HG03521 (cell line): ENCODE results near the gene SASH1.
A peak's percentile ranks its signal among the peaks of the same experiment; 100 is the strongest.

ENCODE experiments used
- ATAC-seq: cut with Tn5 transposase; IDR thresholded peaks from one replicate; pipeline ENCODE4 v1.9.1; 2021; ENCODE audit warnings: mild to moderate bottlenecking, moderate library complexity; ENCODE audit not compliant: unreplicated experiment

Gene SASH1

GRCh38 chr6:148516617-148517016, 174.0 kb downstream of the SASH1 start:
- no peak for ATAC-seq

DNA sequence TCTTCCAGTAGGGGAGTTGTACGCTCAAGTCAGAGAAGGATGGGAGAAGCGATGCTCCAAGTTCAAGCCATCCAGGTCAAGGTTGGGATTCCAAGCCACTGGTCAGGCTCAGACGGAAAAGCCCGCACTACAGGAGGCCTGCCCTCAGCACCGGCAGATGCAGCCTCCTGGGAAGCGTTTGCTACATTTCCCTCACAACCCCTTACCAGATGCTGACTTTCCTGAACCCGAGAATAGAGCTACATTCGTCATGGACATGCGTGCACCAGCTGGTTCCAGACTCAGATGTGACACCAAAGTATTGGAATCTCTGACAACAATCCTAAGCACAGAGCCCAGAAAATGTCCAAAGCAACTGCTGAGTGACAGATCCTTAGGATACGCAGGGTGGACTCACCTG, 174.8 kb downstream of the SASH1 start:
- no peak for ATAC-seq

DNA sequence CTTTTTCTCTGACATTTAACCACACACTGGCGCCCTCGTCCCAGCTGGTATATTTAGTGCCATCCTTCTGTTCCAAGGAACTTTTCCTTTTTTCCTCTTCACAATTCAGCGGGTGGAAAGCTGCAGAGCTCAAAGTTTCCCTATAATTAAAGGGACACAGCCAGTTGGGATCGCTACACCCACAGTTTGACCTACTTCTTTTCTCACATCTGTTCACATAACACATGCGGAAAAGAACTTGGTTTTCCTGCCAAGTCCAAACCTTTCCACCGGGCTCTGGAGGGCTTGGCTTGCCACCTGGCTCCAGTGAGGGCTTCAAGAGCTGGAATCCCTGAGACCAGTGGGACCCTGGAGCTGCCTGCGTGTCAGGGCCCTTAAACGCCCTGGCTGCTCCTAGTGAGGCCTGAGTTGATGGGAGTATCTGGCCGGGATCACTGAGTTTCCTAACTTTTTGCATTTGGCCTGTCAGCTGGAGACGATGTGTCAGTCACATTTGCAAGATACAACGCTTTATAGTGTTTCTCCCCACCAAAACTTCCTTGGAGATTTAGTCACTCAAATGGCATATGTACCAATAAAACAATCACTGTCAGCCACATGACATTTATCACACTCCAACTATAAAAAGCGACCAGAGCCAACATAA, 176.0 kb downstream of the SASH1 start:
- no peak for ATAC-seq

GRCh38 chr6:148520109-148520841, 177.6 kb downstream of the SASH1 start:
- ATAC-seq: peak; percentile 93

- ATAC-seq: no peak
These were observed 178.5 kb downstream of the SASH1 start for GRCh38 chr6:148521158-148521557.

DNA sequence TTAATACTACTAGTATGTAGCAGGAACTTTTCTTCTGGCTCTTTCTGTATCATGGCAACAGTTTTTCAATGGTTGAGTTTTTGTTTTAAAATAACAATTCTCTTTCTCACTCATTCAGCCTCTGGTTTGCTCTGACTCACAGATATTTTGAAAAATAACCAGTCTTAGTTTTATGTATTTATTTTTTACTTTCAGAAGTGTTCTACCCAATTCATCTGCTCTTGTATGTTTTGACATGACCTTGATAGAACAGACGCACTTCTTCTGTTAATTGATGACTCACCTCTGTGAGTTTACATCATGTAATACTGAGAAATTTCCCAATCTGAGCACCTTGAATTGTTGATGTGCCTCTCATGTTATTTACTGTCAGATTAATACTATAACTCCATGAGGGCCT, 178.9 kb downstream of the SASH1 start:
- no peak for ATAC-seq

GRCh38 chr6:148523048-148523447, 180.4 kb downstream of the SASH1 start:
- ATAC-seq: no peak

DNA sequence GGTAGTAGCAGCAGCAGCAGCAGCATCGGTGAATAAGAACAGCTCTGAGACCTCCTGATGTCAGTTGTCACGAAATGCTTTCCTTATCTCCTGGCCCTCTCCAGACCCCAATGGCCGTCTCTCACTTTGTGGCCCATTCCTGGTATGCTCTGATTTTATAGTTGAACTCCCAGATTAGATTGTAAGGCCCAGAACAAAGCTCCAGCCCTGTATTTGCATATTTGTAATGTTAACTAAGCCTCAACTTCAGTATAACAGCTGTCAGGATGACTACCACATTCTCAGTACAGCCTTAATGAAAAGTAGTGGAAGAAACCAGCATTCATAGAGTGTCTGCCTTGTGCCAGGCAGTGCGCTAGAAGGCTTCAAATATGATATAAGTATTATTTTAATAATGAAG, 180.9 kb downstream of the SASH1 start:
- no peak for ATAC-seq

DNA sequence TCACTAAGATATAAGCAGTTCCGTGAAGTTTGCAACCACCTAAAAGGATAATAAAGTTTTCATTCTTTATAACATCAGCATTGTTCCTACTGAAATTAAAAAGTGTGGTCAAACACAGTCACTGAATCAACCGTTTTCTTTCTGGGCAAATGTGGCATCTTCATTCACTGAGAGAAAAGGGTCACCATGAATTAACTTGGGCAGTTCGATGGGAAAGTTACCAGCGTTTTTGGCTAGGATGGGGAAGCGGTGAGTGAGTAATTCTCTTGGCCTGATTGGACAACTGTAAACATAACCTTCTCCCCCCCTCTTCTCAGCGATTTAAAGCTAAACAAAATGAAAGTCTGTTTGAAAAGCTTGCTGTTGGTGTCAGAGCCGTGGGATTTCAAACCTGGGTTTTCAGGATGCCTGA, 181.8 kb downstream of the SASH1 start:
- no peak for ATAC-seq

DNA sequence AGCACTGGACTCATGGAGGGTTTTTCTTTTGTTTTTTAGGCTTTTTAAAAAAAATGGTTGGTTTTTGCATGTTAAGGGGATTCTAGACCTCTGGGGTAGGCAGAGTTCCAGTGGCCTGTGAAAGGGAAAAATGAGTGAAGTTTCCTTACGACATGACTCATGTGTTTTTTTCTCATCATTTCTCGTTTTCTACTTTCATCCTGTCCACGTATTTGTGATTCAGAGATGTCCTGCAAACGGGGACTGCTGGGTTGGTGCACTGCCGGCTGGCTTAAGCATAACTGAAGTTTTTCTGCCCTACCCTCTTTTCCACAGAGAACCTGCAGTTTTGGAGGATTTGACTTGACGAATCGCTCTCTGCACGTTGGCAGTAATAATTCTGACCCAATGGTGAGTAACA, 182.3 kb downstream of the SASH1 start:
- no peak for ATAC-seq

- no peak for ATAC-seq
These were observed 182.8 kb downstream of the SASH1 start for GRCh38 chr6:148525453-148525852.

GRCh38 chr6:148526145-148526544, 183.5 kb downstream of the SASH1 start:
- ATAC-seq: no peak

DNA sequence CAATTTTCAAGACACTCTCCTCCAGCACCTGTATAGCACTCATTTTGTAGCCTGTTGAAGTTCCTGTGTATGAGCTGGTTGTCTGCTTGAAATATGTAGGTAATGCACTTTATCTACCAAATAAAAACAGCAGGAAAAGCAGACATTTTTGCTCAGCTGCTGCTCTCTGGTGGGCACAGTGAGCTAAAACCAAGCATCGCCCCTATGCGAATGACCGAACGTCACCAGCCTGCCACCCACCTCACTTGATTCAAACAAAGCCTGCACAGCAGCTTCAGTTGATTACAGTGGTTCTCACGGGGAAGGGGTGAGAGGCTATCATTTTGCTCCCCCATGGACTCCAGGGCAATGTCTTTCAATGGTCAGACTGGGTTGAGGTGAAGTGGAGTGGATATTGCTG, 185.7 kb downstream of the SASH1 start:
- no peak for ATAC-seq

DNA sequence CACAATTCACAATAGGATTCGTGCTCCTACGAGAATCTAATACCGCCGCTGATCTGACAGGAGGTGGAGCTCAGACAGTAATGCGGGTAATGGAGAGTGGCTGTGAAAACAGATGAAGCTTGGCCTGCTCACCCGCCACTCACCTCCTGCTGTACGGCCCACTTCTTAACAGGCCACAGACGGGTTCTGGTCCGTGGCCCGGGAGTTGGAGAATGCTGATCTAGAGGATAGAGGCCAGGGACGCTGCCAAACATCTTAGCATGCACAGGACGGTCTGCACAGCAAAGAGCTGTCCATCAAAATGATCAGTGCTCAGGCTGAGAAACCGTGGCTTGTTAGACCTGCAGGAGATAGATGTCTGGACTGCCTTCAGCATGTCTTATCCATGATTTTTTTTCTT, 186.4 kb downstream of the SASH1 start:
- no peak for ATAC-seq

DNA sequence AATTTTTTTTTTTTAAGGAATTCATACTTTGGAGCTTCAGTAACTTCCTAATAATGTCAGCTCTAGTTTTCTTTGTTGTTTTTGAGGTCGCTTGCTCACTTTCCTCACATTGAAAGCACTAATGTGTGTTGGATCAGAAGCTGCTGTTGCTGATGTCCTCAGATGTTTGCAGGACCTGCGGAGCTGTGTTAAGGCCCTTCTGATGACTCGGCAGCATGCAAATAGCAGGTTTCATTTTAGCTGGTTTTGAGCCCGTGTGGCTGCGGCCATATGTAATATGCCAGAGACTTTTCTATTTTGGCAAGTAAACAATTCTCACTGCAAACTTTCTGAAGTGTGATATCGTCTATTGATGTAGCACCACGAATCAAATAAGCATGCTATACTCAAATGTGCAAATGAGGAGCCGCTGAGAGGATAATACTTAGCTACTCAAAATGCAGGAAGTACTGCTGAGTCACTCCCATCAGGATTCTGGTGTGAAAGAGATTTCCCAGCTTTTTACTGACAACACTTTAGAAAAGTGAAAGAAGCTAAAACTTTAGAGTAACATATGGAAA, 187.8 kb downstream of the SASH1 start:
- peak; percentile 68 for ATAC-seq

- no peak for ATAC-seq
These were observed 188.3 kb downstream of the SASH1 start for GRCh38 chr6:148530976-148531375.

DNA sequence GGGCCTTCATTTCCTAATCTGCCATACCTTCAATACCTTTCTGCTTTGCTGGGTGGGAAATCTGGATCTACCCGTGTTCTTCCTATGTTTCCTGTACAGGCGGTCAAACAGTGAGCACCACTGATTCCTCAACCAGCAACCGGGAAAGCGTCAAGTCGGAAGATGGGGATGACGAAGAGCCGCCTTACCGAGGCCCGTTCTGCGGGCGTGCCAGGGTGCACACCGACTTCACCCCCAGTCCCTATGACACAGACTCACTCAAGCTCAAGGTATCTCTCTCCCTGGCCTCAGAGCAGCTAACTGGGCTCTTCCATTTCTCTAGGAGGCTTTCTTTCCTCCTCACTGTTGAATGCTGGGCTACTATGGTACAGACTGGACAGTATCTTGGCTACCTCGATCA, 190.1 kb downstream of the SASH1 start:
- no peak for ATAC-seq

DNA sequence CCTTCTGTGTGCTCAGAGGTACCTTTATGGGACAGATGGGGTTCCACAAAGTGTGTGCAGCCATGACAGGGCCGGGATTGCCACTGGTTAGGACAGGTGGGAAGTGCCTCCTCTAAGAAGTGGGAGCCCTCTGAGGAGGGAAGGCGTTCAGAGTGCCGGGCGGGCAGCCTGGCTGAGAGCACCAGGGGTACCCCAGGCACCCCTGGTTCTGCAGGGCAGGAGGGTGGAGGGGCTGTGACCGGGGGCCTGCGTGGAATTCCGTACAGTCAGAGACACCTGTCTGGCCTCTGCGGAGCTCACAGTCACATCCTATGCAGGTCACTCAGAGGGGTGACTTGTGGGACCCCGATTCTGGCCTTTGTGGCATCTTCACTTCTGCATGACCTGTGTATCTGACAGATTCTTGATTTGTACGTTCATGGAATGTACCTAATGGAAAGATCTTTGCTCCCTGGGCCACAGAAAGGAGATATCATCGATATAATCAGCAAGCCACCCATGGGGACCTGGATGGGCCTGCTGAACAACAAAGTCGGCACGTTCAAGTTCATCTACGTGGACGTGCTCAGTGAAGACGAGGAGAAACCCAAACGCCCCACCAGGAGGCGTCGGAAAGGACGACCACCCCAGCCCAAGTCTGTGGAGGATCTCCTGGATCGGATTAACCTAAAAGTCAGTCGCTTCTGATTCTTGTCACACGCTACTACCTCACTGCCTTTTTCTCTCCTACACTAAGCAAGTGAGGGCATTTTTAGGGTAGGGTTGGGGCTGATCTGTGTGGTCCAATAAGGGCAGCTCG, 190.9 kb downstream of the SASH1 start:
- no peak for ATAC-seq

DNA sequence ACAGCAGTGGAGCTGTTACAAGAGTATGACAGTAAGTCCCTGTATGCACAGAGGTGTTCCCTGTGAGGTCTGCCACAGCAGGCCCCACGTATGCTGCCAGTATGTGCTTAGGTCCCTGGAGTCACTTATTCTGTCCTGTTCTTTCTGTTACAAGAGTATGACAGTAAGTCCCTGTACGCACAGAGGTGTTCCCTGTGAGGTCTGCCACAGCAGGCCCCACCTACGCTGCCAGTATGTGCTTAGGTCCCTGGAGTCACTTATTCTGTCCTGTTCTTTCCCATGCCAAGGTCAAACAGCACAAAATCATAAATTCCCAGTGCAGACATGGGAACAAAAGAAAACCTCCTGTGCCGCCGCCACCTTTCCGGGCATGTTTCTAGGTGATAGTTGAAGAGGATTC, 192.2 kb downstream of the SASH1 start:
- no peak for ATAC-seq

- ATAC-seq: no peak
These were observed 192.7 kb downstream of the SASH1 start for GRCh38 chr6:148535381-148535780.

- ATAC-seq: no peak
These were observed 193.3 kb downstream of the SASH1 start for GRCh38 chr6:148535976-148536375.
